ENCODE data around the gene UBE2U.
A peak's percentile ranks its signal among the peaks of the same experiment; 100 is the strongest.

The UBE2U gene

GRCh38 chr1:64166629-64167028 lies 36.8 kb upstream of the UBE2U start:
- no peak overlapping the region for H3K27ac ChIP-seq
- TF ChIP-seq, protein P1, sequence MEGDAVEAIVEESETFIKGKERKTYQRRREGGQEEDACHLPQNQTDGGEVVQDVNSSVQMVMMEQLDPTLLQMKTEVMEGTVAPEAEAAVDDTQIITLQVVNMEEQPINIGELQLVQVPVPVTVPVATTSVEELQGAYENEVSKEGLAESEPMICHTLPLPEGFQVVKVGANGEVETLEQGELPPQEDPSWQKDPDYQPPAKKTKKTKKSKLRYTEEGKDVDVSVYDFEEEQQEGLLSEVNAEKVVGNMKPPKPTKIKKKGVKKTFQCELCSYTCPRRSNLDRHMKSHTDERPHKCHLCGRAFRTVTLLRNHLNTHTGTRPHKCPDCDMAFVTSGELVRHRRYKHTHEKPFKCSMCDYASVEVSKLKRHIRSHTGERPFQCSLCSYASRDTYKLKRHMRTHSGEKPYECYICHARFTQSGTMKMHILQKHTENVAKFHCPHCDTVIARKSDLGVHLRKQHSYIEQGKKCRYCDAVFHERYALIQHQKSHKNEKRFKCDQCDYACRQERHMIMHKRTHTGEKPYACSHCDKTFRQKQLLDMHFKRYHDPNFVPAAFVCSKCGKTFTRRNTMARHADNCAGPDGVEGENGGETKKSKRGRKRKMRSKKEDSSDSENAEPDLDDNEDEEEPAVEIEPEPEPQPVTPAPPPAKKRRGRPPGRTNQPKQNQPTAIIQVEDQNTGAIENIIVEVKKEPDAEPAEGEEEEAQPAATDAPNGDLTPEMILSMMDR (conservative IDR thresholded peaks at IDR 0.05): no peak

GRCh38 chr1:64167176-64167575 lies 36.2 kb upstream of the UBE2U start:
- H3K27ac ChIP-seq: no peak overlapping the region
- TF ChIP-seq, protein P1 (conservative IDR thresholded peaks at IDR 0.05): no peak

- peak overlapping the region; percentile 59 for H3K27ac ChIP-seq
- TF ChIP-seq, protein P1 (conservative IDR thresholded peaks at IDR 0.05): no peak
Measured at GRCh38 chr1:64171246-64171645, 32.2 kb upstream of the UBE2U start.

- peak overlapping the region; percentile 59 for H3K27ac ChIP-seq
- TF ChIP-seq, protein P1 (conservative IDR thresholded peaks at IDR 0.05): no peak
Measured at GRCh38 chr1:64171797-64172281, 31.6 kb upstream of the UBE2U start.

GRCh38 chr1:64172458-64172983 lies 30.9 kb upstream of the UBE2U start:
- H3K27ac ChIP-seq: peak overlapping the region; percentile 59
- TF ChIP-seq, protein P1 (conservative IDR thresholded peaks at IDR 0.05): no peak

- H3K27ac ChIP-seq: peak overlapping the region; percentile 59
- TF ChIP-seq, protein P1 (conservative IDR thresholded peaks at IDR 0.05): no peak
Measured at GRCh38 chr1:64173336-64173940, 30.0 kb upstream of the UBE2U start.

- TF ChIP-seq, protein P1 (conservative IDR thresholded peaks at IDR 0.05): no peak
Measured at GRCh38 chr1:64175639-64176038, 27.8 kb upstream of the UBE2U start.

More at GRCh38 chr1:64175639-64176038, 27.8 kb upstream of the UBE2U start:
- no peak overlapping the region for H3K27ac ChIP-seq

Data from VCaP (cell line).